H1 (cell line): ENCODE measurements around the gene MOB2. TPM values are rescaled to one million over a fixed set of nuclear protein-coding genes. Genes with fewer than 3 reads are reported as not detected.

ENCODE experiments used
- CBX5 ChIP-seq: fragments of 300-800, 300-1000 bp; sonication (generic); IDR thresholded peaks from 2 replicates; pipeline ENCODE4 v1.7.1; 2016; ENCODE audit warnings: antibody characterized with exemption, low read length, low read depth
- CTBP2 ChIP-seq: IDR thresholded peaks from 2 replicates; pipeline ENCODE4 v1.7.0; 2011; ENCODE audit warnings: borderline replicate concordance, mild to moderate bottlenecking, moderate library complexity, mixed read lengths, low read length; ENCODE audit not compliant: insufficient read depth, insufficient read length
- EP300 ChIP-seq, 2 experiments: IDR thresholded peaks; 1 replicate in 1 of 2; 2 replicates in 1 of 2; pipeline ENCODE4 v1.6.1; 2011 to 2012; ENCODE audit warnings: low read depth in 2 of 2, low read length in 2 of 2, mild to moderate bottlenecking in 2 of 2, borderline replicate concordance in 1 of 2, inconsistent platforms in 1 of 2, moderate library complexity in 1 of 2
- JUN ChIP-seq: IDR thresholded peaks from 2 replicates; pipeline ENCODE4 v1.6.1; 2011; ENCODE audit warnings: low read depth, mild to moderate bottlenecking, improper control_type of control experiment, low read length
- SP2 ChIP-seq: IDR thresholded peaks from 2 replicates; pipeline ENCODE4 v1.6.1; 2012; ENCODE audit warnings: mild to moderate bottlenecking, low read length, inconsistent platforms
- polyA plus RNA-seq, 7 experiments: library from polyadenylated mRNA; depleted of rRNA in 3 of 7; stranded (reverse) in 5 of 7; unstranded in 2 of 7; fragments of >200 nt in 5 of 7; fragments of 200-250 nt in 2 of 7; gene quantifications; 1 replicate in 5 of 7; 2 replicates in 1 of 7; 4 replicates in 1 of 7; pipeline versions ENCODE4 v1.2.1 to v1.2.3, GENCODE V29; 2011 to 2013; ENCODE audit warnings: missing spikeins in 2 of 7, mixed read lengths in 2 of 7
- total RNA-seq: library from RNA; stranded (reverse); fragmentation: NEBNext Ultra II Directional; extraction: Animal tissue kit (Norgen Biotek cat#: 25700); gene quantifications from 2 replicates; pipeline ENCODE4 v1.2.1, GENCODE V29; 2021
- TF ChIP-seq, protein P1 (sequence below): fragments of 300-600 bp; sonication (generic); IDR thresholded peaks from 2 replicates; pipeline ENCODE4 v1.7.1; 2012; ENCODE audit warnings: low read length, moderate library complexity, mild to moderate bottlenecking, inconsistent platforms; ENCODE audit not compliant: insufficient replicate concordance
- TF ChIP-seq, protein P2 (sequence below): IDR thresholded peaks from 2 replicates; pipeline ENCODE4 v1.6.1; 2011; ENCODE audit warnings: low read length, improper control_type of control experiment
- TF ChIP-seq, protein P3 (sequence below): IDR thresholded peaks from 2 replicates; pipeline ENCODE4 v1.6.1; 2011; ENCODE audit warnings: low read depth, mild to moderate bottlenecking, low read length; ENCODE audit not compliant: insufficient read depth
- TF ChIP-seq, protein P4 (sequence below): IDR thresholded peaks from 2 replicates; pipeline ENCODE4 v1.6.1; 2012; ENCODE audit warnings: inconsistent platforms

The MOB2 gene
- total and polyA plus RNA-seq, 2 of the 8 experiments (the other 6 are each of a cell fraction or from before 2014, with no cell fraction given) = 18.6 to 28.2 TPM

DNA sequence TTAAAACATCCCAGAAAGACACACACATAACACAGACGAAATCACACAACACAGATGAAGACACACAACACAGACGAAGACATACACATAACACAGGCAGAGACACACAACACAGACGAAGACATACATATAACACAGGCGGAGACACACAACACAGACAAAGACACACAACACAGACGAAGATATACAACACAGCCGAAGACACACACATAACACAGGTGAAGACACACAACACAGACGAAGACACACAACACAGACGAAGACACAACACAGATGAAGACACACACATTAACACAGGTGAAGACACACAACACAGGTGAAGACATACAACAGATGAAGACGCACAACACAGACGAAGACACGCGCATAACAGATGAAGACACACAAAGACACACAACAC, 4.8 kb upstream of the MOB2 start (continued):
- TF ChIP-seq, protein P1, sequence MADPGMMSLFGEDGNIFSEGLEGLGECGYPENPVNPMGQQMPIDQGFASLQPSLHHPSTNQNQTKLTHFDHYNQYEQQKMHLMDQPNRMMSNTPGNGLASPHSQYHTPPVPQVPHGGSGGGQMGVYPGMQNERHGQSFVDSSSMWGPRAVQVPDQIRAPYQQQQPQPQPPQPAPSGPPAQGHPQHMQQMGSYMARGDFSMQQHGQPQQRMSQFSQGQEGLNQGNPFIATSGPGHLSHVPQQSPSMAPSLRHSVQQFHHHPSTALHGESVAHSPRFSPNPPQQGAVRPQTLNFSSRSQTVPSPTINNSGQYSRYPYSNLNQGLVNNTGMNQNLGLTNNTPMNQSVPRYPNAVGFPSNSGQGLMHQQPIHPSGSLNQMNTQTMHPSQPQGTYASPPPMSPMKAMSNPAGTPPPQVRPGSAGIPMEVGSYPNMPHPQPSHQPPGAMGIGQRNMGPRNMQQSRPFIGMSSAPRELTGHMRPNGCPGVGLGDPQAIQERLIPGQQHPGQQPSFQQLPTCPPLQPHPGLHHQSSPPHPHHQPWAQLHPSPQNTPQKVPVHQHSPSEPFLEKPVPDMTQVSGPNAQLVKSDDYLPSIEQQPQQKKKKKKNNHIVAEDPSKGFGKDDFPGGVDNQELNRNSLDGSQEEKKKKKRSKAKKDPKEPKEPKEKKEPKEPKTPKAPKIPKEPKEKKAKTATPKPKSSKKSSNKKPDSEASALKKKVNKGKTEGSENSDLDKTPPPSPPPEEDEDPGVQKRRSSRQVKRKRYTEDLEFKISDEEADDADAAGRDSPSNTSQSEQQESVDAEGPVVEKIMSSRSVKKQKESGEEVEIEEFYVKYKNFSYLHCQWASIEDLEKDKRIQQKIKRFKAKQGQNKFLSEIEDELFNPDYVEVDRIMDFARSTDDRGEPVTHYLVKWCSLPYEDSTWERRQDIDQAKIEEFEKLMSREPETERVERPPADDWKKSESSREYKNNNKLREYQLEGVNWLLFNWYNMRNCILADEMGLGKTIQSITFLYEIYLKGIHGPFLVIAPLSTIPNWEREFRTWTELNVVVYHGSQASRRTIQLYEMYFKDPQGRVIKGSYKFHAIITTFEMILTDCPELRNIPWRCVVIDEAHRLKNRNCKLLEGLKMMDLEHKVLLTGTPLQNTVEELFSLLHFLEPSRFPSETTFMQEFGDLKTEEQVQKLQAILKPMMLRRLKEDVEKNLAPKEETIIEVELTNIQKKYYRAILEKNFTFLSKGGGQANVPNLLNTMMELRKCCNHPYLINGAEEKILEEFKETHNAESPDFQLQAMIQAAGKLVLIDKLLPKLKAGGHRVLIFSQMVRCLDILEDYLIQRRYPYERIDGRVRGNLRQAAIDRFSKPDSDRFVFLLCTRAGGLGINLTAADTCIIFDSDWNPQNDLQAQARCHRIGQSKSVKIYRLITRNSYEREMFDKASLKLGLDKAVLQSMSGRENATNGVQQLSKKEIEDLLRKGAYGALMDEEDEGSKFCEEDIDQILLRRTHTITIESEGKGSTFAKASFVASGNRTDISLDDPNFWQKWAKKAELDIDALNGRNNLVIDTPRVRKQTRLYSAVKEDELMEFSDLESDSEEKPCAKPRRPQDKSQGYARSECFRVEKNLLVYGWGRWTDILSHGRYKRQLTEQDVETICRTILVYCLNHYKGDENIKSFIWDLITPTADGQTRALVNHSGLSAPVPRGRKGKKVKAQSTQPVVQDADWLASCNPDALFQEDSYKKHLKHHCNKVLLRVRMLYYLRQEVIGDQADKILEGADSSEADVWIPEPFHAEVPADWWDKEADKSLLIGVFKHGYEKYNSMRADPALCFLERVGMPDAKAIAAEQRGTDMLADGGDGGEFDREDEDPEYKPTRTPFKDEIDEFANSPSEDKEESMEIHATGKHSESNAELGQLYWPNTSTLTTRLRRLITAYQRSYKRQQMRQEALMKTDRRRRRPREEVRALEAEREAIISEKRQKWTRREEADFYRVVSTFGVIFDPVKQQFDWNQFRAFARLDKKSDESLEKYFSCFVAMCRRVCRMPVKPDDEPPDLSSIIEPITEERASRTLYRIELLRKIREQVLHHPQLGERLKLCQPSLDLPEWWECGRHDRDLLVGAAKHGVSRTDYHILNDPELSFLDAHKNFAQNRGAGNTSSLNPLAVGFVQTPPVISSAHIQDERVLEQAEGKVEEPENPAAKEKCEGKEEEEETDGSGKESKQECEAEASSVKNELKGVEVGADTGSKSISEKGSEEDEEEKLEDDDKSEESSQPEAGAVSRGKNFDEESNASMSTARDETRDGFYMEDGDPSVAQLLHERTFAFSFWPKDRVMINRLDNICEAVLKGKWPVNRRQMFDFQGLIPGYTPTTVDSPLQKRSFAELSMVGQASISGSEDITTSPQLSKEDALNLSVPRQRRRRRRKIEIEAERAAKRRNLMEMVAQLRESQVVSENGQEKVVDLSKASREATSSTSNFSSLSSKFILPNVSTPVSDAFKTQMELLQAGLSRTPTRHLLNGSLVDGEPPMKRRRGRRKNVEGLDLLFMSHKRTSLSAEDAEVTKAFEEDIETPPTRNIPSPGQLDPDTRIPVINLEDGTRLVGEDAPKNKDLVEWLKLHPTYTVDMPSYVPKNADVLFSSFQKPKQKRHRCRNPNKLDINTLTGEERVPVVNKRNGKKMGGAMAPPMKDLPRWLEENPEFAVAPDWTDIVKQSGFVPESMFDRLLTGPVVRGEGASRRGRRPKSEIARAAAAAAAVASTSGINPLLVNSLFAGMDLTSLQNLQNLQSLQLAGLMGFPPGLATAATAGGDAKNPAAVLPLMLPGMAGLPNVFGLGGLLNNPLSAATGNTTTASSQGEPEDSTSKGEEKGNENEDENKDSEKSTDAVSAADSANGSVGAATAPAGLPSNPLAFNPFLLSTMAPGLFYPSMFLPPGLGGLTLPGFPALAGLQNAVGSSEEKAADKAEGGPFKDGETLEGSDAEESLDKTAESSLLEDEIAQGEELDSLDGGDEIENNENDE = no peak
- TF ChIP-seq CBX5 (no peak), CTBP2 (no peak), JUN (no peak), EP300 (IDR thresholded peaks at IDR 0.05; ENCODE audit: borderline replicate concordance in 1 of 2, low read depth in 2 of 2, low read length in 2 of 2) (no peak), SP2 (no peak)
- TF ChIP-seq, protein P2, sequence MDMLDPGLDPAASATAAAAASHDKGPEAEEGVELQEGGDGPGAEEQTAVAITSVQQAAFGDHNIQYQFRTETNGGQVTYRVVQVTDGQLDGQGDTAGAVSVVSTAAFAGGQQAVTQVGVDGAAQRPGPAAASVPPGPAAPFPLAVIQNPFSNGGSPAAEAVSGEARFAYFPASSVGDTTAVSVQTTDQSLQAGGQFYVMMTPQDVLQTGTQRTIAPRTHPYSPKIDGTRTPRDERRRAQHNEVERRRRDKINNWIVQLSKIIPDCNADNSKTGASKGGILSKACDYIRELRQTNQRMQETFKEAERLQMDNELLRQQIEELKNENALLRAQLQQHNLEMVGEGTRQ = no peak
- TF ChIP-seq, protein P3, sequence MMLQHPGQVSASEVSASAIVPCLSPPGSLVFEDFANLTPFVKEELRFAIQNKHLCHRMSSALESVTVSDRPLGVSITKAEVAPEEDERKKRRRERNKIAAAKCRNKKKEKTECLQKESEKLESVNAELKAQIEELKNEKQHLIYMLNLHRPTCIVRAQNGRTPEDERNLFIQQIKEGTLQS = no peak
- TF ChIP-seq, protein P4, sequence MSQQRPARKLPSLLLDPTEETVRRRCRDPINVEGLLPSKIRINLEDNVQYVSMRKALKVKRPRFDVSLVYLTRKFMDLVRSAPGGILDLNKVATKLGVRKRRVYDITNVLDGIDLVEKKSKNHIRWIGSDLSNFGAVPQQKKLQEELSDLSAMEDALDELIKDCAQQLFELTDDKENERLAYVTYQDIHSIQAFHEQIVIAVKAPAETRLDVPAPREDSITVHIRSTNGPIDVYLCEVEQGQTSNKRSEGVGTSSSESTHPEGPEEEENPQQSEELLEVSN = no peak
